Ovary (tissue), 9 donors: ENCODE measurements around the gene CNTN5. TPM values are rescaled to one million over a fixed set of nuclear protein-coding genes. Genes with fewer than 3 reads are reported as not detected.

Experiments used
- DNase-seq, 5 donors: peaks; one replicate each; pipeline ENCODE4 v3.0.0-alpha.2; 2019 to 2020
- H3K27ac ChIP-seq, 2 donors: fragments of 200-600 bp; one replicate each; pipeline versions ENCODE4 v1.5.1 to v1.8.0; 2019 to 2022
- H3K27me3 ChIP-seq: fragments of 200-600 bp; one replicate; pipeline ENCODE4 v1.8.0; 2022
- H3K36me3 ChIP-seq: fragments of 200-600 bp; sonication (generic); one replicate; pipeline ENCODE4 v1.5.1; 2019
- H3K4me1 ChIP-seq: one replicate; pipeline ENCODE4 v1.8.1; 2013; ENCODE audit warnings: mild to moderate bottlenecking, moderate library complexity; ENCODE audit not compliant: insufficient read depth
- H3K4me3 ChIP-seq: fragments of 200-600 bp; sonication (generic); one replicate; pipeline ENCODE4 v1.5.1; 2017
- H3K9me3 ChIP-seq, 2 donors: fragments of 200-600 bp in 1 of 2; sonication (generic) in 1 of 2; one replicate each; pipeline versions ENCODE4 v1.5.1 to v1.8.1; 2013 to 2019; ENCODE audit warnings: mild to moderate bottlenecking in 1 of 2, moderate library complexity in 1 of 2
- CTCF ChIP-seq, 3 donors: fragments of 450-650 bp in 2 of 3; fragments of 200-600 bp in 1 of 3; IDR thresholded peaks; one replicate each; pipeline versions ENCODE4 v1.5.1 to v1.8.0; 2016 to 2022; ENCODE audit warnings: antibody characterized with exemption in 3 of 3, mild to moderate bottlenecking in 1 of 3
- EP300 ChIP-seq: sonication (generic); formaldehyde crosslinking; IDR thresholded peaks from one replicate; pipeline ENCODE4 v1.6.1; 2017; ENCODE audit warnings: antibody characterized with exemption
- POLR2A ChIP-seq: fragments of 450-650 bp; IDR thresholded peaks from one replicate; pipeline ENCODE4 v1.6.1; 2017; ENCODE audit warnings: antibody characterized with exemption, mild to moderate bottlenecking, moderate library complexity
- WGBS, 3 donors: extraction: QIAGEN DNeasy Blood & Tissue Kit in 1 of 3; methylation state at CpG; one replicate each; pipeline versions ENCODE4 v1.1.5 to v1.1.7; 2013 to 2017; 5-methylcytosine and 5-hydroxymethylcytosine counted together
- intact Hi-C, 4 donors: fragments of 100-400 bp; cut with DNase I; formaldehyde crosslinking; loops; one replicate each; pipeline versions ENCODE4 v1.11.0 to v1.15.1; 2022 to 2023
- polyA plus RNA-seq, 2 donors: library from polyadenylated mRNA; stranded (reverse); fragments of 200-250 nt in 1 of 2; fragments of 350-450 nt in 1 of 2; fragmentation: Illumina TruSeq in 1 of 2; extraction: RNeasy Lipid Tissue Mini Kit (QIAGEN cat#74804) in 1 of 2; gene quantifications; one replicate each; pipeline ENCODE4 v1.2.3, GENCODE V29; 2013 to 2014
- total RNA-seq, 7 donors: library from RNA; depleted of rRNA in 2 of 7; stranded (reverse); fragments of >200 nt in 2 of 7; fragmentation: NEBNext Ultra II Directional in 3 of 7; extraction: Animal tissue kit (Norgen Biotek cat#: 25700) in 3 of 7; gene quantifications; one replicate each; pipeline versions ENCODE4 v1.1.0 to v1.2.4, GENCODE V29; 2016 to 2023
- donor health status: DM: no; HTN: no; CAD: no; lungs with moderate emphysema.
- donor health status: DM: no; HTN: no; CAD: no.
- donor health status: Bipolar disorder and iron deficiency.
- donor health status: DM: yes; HTN: yes; CAD: no.
- donor health status: DM: no; HTN: no; CAD: no.
- donor health status: DM: yes; HTN: yes; CAD: no.

CNTN5 gene
- total and polyA plus RNA-seq, 9 donors: 0.02 to 1.1 (median 0.15) TPM; not detected in 5

GRCh38 chr11:99683933-99684332 is 663.2 kb downstream of the CNTN5 start:
- Histone ChIP-seq H3K4me1 (no peaks in the 10 kb centered on the region), H3K27ac (no peak overlapping the region), H3K36me3 (no peaks in the 10 kb centered on the region), H3K4me3 (no peak overlapping the region), H3K27me3 (no peaks in the 10 kb centered on the region), H3K9me3 (no peaks in the 10 kb centered on the region)
- TF ChIP-seq POLR2A: no peak
- no peak for TF ChIP-seq CTCF (IDR thresholded peaks at IDR 0.05)
- TF ChIP-seq EP300: no peak
- no peak for DNase-seq
- WGBS, 3 donors: 88 to 91% (median 91%) methylated on average over 3 of the region's 3 CpGs
- intact Hi-C loops: no loop called here

DNA sequence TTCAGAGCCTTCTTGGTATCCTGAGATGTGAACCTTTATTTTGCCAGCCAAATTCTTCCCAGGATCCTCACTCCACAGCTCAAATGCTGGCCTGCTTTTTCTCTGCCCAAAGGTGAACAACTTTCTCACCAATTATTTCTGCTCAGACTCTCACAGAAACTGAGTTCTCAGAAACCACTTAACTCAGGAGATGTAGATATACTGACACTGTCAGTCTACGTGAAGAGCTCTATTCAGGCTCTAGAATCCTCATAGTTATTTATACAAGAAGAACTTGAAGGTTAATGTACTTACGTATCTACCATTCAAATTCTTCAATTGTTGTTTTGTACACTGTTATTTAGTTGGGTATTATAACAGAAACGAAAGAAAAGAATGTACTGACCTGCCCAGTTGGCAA is 666.1 kb downstream of the CNTN5 start:
- TF ChIP-seq CTCF (IDR thresholded peaks at IDR 0.05) (no peak), POLR2A (no peak), EP300 (no peak)
- H3K4me1 ChIP-seq: no peaks in the 10 kb centered on the region
- no peak for DNase-seq
- WGBS, 3 donors: 66 to 81% (median 79%) methylated on average over 3 of the region's 3 CpGs
- H3K27ac ChIP-seq: no peak overlapping the region
- no peaks in the 10 kb centered on the region for H3K27me3 ChIP-seq
- H3K4me3 ChIP-seq: no peak overlapping the region
- no peaks in the 10 kb centered on the region for H3K9me3 ChIP-seq
- intact Hi-C loops: no loop called here
- H3K36me3 ChIP-seq: no peaks in the 10 kb centered on the region

GRCh38 chr11:99687320-99687719 is 666.6 kb downstream of the CNTN5 start:
- H3K9me3 ChIP-seq: no peaks in the 10 kb centered on the region
- no peak overlapping the region for H3K4me3 ChIP-seq
- no peaks in the 10 kb centered on the region for H3K4me1 ChIP-seq
- no peaks in the 10 kb centered on the region for H3K36me3 ChIP-seq
- H3K27me3 ChIP-seq: no peaks in the 10 kb centered on the region
- no peak overlapping the region for H3K27ac ChIP-seq
- no peak for DNase-seq
- TF ChIP-seq CTCF (IDR thresholded peaks at IDR 0.05): no peak
- TF ChIP-seq EP300: no peak
- TF ChIP-seq POLR2A: no peak
- intact Hi-C loops: no loop called here

- no peaks in the 10 kb centered on the region for H3K27me3 ChIP-seq
- no peaks in the 10 kb centered on the region for H3K9me3 ChIP-seq
- H3K27ac ChIP-seq: no peak overlapping the region
- DNase-seq: no peak
- intact Hi-C loops: no loop called here
- H3K36me3 ChIP-seq: no peaks in the 10 kb centered on the region
- TF ChIP-seq EP300 (no peak), POLR2A (no peak), CTCF (IDR thresholded peaks at IDR 0.05) (no peak)
- H3K4me3 ChIP-seq: no peak overlapping the region
- no peaks in the 10 kb centered on the region for H3K4me1 ChIP-seq
- WGBS, 3 donors: 58 to 75% (median 58%) methylated on average over 6 of the region's 6 CpGs
Measured at GRCh38 chr11:99693941-99694492, 673.3 kb downstream of the CNTN5 start.
